HK-2 (cell line): ENCODE results near the gene PPARA.
A peak's percentile ranks its signal among the peaks of the same experiment; 100 is the strongest.

ENCODE experiments used
- DNase-seq: peaks from one replicate; pipeline ENCODE4 v3.0.0-alpha.2; 2018; ENCODE audit not compliant: unreplicated experiment

Gene PPARA

GRCh38 chr22:46113910-46114517 lies 36.3 kb upstream of the PPARA start:
- DNase-seq, result no peak

GRCh38 chr22:46114518-46115387 lies 35.6 kb upstream of the PPARA start:
- no peak for DNase-seq

DNA sequence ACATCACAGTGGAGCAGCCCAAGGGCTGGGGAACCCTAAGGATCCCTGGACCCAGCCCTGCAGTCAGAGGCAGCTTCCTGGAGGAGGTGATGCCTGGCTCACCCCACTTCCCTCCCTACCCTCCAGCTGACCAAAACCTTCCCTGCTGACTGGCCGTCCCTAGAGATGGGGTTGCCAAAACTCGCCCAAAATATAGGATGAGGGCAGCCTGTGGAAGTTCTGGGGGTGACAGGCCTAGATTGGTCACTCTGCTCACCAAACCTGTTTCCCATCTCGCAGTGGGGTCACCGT lies 35.0 kb upstream of the PPARA start:
- no peak for DNase-seq

DNA sequence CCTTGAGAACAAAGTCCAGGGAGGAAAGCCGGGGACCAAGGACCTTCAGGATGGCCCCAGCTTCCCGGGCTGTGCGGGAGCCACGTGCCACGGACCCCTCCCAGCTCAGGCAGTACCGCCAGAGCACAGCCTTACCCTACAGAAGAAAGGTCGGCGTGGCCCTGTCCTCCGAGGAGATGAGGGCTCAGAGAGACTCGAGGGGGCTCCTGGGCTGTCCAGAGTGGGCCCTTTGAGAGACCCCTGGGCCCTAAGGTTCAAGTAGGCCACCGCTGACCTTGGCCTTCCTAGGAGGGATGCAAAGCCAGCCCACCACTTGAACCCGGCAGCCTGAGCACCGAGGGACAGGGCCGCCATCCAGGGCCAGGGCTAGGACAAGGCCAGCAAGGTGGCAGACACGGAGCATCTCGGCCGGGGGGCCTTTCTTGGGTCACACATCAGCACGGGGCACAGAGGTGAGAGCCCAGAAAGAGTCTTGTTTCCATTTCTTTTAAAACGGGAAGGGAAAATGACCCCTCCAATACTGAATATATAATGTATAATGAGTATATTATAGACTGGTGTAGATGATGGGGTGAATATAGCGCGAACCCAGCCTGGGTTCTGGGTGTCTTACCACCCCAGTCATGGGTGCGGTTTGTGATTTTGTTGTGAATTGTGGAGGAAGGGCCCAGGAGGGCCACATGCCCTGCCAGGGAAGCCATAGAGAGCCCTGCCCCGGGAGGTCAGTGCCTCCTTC lies 34.4 kb upstream of the PPARA start:
- no peak for DNase-seq

DNA sequence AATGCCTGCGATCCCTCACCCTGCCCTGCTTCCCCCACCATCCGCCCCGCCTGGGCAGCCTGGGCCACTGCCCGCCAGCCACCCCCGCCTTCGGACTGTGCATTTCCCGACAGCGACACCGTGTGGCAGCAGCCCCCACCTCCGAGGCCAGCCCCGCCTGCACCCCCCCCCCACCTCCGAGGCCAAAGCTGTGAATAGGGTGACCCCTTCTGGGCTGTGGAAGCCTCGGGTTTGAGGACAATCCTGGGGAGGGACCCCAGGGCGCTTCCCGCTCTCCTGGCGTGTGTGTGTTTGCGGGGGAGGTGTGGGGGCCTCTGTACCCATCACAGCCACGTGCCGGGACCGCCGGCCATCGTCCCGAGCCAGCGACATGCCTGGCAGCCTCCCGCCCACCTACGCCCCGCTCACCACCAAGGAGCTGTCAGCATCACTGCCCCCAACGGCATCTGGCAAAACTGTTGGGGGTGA lies 33.8 kb upstream of the PPARA start:
- peak; percentile 94 for DNase-seq

DNA sequence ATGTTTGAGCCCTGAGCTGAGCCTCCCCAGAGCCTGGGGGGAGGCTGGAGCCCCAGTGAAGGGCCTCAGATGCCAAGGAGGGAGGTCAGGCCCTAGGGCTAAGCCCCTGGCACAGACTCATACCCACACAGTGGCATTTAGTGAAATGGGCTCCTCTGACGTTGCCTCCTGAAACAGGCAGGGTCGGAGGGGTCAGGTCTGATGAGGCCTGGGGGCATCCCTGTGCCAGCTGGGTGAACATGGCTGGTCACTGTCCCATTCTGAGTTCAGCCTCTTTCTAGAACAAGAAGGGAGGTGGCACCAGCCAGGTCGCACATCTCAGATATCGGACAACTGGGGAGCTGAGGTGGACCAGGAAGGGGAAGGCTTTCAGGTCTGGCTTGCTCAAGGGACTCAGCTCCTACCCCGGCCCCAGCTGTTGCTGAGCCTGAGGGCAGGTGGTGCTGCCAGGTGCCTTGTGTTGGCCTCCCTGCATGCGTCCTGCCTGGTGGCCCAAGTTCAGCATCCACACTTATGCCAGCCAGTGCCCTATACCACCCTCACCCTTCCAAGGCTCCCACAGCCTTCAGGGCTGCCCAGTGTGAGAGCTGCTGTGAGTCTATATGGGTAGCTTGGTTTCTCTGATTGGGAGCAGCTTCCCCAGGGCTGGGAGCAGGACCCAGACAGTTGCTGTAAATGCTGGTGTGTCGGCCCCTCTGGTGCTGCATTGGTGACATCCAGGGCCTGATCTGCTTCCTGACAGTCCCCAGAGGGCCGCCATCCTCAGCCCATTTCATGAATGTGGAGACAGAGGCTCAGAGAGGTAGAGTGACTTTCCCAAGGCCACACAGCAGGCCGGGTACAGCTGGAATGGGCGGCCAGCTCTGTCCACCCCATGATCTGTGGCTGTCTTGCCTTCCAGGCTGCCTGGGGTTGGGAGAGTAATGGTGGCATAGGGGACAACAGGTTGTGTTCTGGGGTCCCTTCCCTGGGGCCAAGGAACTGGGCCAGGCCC lies 32.8 kb upstream of the PPARA start:
- DNase-seq, result no peak

GRCh38 chr22:46119093-46119728 lies 31.1 kb upstream of the PPARA start:
- DNase-seq, result no peak

DNA sequence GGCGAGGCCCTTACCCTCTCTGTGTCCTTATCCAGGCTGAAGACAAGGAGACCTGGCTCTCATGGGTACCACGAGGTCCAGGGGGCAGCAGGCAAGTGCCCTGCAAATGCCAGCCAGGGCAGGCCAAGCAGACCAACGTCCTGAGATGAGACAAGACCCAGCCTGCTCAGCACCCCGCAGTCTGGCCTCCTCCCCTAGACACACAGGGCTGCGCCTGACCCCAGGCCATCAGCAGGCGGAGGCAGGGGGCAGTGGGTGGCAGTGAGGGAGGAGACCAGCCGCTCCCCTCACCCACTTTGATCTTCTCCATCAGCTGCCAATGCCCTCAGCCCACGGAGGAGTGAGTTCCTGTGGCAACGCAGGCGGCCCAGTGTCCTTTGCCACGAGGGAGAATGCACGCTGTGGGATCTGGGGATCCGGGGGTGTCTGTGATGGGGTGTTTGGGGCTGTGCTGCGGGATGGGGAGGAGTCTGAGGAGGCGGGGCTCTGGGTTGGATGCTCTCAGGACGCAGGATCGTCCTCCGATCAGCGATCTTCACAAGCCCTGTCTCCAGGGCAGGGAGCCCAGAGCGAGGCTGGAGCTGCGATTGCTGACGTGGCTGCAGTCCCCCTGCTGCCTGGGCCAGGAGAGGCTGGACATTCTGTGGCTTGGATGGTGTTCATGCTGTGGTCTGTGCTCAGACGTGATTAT lies 30.5 kb upstream of the PPARA start:
- no peak for DNase-seq

DNA sequence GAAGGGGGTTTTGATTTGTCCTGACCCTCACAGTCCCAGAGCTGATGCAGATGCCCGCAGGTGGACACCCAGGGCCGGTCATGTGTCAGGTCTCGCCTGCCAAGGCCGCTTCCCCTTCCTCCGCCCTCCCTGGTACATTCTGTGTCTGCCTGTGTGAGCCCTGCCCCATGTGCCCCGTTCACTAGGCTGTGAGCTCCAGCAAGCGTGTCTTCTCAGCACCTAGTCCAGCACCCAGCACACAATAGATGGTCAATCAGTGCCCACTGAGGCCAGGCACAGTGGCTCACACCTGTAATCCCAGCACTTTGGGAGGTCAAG lies 29.9 kb upstream of the PPARA start:
- no peak for DNase-seq

DNA sequence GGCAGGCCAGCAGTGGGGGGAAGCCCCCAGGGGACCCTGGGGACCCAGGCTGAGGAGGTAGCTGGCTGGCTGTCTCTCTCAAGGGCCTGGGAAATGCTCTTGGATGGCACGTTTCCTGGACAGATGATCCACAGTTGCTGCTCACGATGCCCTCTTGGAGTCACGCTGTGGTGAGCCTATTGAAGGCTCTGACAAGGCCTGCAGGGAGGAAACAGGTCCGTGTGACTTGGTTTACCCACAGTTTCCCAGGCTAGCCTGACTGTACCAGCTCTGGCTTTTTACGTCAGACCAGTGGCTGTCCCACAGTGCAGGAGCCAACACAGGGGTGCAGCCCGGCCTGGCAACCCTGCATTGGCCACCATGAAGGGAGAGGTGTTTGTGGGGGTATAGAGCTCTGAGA lies 29.2 kb upstream of the PPARA start:
- no peak for DNase-seq

DNA sequence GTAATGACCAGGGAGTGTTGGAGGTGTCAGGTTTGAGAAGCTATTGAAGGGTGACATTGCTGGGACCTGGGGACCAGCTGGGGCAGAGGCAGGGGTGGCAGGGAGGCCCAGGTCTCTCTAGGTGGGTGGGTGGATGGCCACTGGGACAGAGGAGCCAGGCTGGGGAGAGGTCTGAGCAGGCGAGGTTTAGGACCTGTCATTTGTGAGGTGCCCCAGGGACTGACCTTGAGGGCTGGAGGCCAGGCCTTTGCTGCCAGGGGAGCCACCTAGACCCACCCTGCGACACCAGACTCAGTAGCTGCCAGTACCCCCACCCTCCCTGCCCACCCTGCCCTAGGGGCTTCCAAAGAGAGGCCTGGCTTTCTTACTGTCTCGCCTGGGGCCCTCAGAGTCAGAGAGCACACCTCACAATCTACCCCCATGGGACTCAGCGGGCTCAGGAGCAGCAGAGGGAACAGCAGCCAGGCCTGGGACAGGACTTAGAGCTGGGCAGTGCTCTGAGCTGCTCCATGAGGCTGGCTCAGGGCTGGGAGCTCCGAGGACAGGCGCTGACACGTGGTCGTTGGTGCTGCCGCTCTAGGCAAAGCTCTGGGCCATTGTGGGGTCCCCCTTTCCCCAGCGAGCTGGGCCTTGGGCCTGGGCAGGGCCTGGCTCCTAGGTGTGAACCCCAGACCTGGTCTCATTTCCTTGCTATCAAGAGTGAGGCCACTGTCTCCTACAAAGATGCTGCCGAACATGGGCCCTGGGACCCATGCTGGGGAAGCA lies 28.6 kb upstream of the PPARA start:
- DNase-seq, result no peak

DNA sequence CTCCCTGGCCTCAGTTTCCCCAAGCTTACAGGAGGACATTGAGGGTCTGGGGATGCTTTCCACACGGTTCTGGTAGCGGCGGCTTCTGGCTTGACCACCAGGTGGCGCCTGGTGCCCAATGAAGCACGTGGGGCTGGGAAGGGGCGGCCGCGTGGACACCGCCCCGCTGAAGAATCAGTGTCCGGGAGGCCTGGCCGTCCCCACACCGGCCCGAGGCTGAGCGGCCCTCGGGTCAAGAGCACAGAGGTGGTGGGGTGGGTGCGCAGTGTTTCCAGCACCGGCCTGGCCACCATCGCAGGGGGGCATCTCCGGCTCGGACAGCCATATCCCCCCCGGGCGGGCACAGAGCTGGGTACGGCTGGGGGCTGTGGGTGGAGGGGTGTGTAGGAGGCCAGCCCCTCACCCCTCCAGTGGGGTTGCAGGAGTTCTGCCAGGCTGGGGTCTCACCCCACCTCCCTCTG lies 27.8 kb upstream of the PPARA start:
- peak; percentile 68 for DNase-seq

- no peak for DNase-seq
These were observed 27.2 kb upstream of the PPARA start for GRCh38 chr22:46122980-46123693.

- DNase-seq, result no peak
These were observed 26.5 kb upstream of the PPARA start for GRCh38 chr22:46123694-46124382.

- DNase-seq, result no peak
These were observed 25.8 kb upstream of the PPARA start for GRCh38 chr22:46124383-46125144.

GRCh38 chr22:46125311-46125710 lies 25.0 kb upstream of the PPARA start:
- no peak for DNase-seq

- DNase-seq, result no peak
These were observed 24.2 kb upstream of the PPARA start for GRCh38 chr22:46125816-46126765.
